ENCODE data around the gene EMSY.

EMSY gene

DNA sequence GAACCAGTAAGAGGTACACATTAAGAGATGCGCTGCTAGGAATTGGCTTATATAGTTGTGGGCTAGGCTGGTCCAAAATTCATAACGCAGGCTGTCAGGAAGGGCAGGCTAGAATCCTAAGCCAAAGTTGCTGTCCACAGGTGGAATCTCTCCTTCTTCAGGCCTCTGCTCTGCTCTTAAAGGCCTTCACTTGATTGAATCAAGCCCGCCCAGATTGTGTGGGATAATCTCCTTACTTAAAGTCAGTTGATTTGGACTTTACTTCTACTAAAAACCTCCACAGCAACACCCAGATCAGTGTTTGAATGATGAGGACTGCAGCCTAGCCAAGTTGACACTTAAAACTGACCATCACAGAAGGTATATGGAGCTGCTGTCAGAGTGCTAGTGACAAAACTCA lies 156.9 kb downstream of the EMSY start:
- no peak for DNase-seq (ENCODE audit: low read depth in 1 of 2, low spot score in 1 of 2)
- no peak overlapping the region for H3K4me3 ChIP-seq (replicated peaks; ENCODE audit: insufficient read depth, low read length)
- H3K27me3 ChIP-seq (ENCODE audit: insufficient read depth, poor library complexity, severe bottlenecking): no peaks in the 10 kb centered on the region
- TF ChIP-seq SPI1 (IDR thresholded peaks at IDR 0.05; ENCODE audit: borderline replicate concordance, low read depth) (no peak), GABPA (IDR thresholded peaks at IDR 0.05; ENCODE audit: low read depth) (no peak), POLR2AphosphoS5 (IDR thresholded peaks at IDR 0.05; ENCODE audit: low read depth) (no peak)
- TF ChIP-seq, protein P1, sequence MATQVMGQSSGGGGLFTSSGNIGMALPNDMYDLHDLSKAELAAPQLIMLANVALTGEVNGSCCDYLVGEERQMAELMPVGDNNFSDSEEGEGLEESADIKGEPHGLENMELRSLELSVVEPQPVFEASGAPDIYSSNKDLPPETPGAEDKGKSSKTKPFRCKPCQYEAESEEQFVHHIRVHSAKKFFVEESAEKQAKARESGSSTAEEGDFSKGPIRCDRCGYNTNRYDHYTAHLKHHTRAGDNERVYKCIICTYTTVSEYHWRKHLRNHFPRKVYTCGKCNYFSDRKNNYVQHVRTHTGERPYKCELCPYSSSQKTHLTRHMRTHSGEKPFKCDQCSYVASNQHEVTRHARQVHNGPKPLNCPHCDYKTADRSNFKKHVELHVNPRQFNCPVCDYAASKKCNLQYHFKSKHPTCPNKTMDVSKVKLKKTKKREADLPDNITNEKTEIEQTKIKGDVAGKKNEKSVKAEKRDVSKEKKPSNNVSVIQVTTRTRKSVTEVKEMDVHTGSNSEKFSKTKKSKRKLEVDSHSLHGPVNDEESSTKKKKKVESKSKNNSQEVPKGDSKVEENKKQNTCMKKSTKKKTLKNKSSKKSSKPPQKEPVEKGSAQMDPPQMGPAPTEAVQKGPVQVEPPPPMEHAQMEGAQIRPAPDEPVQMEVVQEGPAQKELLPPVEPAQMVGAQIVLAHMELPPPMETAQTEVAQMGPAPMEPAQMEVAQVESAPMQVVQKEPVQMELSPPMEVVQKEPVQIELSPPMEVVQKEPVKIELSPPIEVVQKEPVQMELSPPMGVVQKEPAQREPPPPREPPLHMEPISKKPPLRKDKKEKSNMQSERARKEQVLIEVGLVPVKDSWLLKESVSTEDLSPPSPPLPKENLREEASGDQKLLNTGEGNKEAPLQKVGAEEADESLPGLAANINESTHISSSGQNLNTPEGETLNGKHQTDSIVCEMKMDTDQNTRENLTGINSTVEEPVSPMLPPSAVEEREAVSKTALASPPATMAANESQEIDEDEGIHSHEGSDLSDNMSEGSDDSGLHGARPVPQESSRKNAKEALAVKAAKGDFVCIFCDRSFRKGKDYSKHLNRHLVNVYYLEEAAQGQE (IDR thresholded peaks at IDR 0.05; ENCODE audit: insufficient replicate concordance, low read depth): no peak
- TF ChIP-seq, protein P2, sequence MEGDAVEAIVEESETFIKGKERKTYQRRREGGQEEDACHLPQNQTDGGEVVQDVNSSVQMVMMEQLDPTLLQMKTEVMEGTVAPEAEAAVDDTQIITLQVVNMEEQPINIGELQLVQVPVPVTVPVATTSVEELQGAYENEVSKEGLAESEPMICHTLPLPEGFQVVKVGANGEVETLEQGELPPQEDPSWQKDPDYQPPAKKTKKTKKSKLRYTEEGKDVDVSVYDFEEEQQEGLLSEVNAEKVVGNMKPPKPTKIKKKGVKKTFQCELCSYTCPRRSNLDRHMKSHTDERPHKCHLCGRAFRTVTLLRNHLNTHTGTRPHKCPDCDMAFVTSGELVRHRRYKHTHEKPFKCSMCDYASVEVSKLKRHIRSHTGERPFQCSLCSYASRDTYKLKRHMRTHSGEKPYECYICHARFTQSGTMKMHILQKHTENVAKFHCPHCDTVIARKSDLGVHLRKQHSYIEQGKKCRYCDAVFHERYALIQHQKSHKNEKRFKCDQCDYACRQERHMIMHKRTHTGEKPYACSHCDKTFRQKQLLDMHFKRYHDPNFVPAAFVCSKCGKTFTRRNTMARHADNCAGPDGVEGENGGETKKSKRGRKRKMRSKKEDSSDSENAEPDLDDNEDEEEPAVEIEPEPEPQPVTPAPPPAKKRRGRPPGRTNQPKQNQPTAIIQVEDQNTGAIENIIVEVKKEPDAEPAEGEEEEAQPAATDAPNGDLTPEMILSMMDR (IDR thresholded peaks at IDR 0.05; ENCODE audit: insufficient read depth, low read length): no peak
- no peak overlapping the region for H3K27ac ChIP-seq (replicated peaks)

DNA sequence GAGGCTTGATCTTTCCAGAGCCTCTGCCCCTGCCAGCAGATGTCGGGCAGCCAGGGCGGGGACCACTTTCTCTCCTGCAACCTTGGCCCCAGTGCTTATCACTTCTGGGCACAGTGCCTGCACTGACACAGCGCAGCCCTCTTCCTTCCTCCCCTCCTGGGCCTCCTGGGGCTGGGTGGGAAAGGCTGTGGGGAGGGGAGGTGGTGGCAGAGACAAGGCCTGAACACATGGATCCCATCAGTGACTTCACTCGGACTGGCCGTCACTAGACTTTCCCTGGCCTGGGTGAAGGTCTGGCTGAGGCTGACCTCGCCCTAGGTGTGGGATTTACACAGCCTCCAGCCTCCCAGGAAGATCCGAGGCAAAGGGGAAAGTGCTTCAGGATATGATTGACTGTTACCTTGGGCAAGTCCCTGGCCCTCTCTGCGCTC lies 157.6 kb downstream of the EMSY start:
- TF ChIP-seq SPI1 (IDR thresholded peaks at IDR 0.05; ENCODE audit: borderline replicate concordance, low read depth) (no peak), POLR2AphosphoS5 (IDR thresholded peaks at IDR 0.05; ENCODE audit: low read depth) (no peak), GABPA (IDR thresholded peaks at IDR 0.05; ENCODE audit: low read depth) (no peak)
- TF ChIP-seq, protein P1 (IDR thresholded peaks at IDR 0.05; ENCODE audit: insufficient replicate concordance, low read depth): no peak
- no peak overlapping the region for H3K4me3 ChIP-seq (replicated peaks; ENCODE audit: insufficient read depth, low read length)
- no peaks in the 10 kb centered on the region for H3K27me3 ChIP-seq (ENCODE audit: insufficient read depth, poor library complexity, severe bottlenecking)
- H3K27ac ChIP-seq (replicated peaks): no peak overlapping the region
- no peak for DNase-seq (ENCODE audit: low read depth in 1 of 2, low spot score in 1 of 2)

Measured in HL-60 (cell line).